Neural progenitor cell (in vitro differentiated cells): ENCODE measurements around the gene C6orf89. TPM values are rescaled to one million over a fixed set of nuclear protein-coding genes. Genes with fewer than 3 reads are reported as not detected.

ENCODE experiments used
- DNase-seq: peaks from one replicate; pipeline ENCODE4 v3.0.0-alpha.2; 2016; ENCODE audit warnings: low spot score
- H2AFZ ChIP-seq: fragments of 200-600 bp; sonication (generic); replicated peaks from 2 replicates; pipeline ENCODE4 v1.6.1; 2016; ENCODE audit warnings: antibody characterized with exemption
- H3F3A ChIP-seq: fragments of 200-600 bp; sonication (generic); 2 replicates; pipeline ENCODE4 v1.6.1; 2016; ENCODE audit warnings: antibody characterized with exemption, low read depth
- H3K27ac ChIP-seq: fragments of 200-600 bp; sonication (generic); 2 replicates; pipeline ENCODE4 v1.5.1; 2016; ENCODE audit warnings: mild to moderate bottlenecking
- H3K27me3 ChIP-seq: fragments of 200-600 bp; sonication (generic); 2 replicates; pipeline ENCODE4 v1.6.1; 2016; ENCODE audit warnings: mild to moderate bottlenecking, moderate library complexity
- H3K36me3 ChIP-seq: fragments of 200-600 bp; sonication (generic); 2 replicates; pipeline ENCODE4 v1.5.1; 2016
- H3K4me1 ChIP-seq: fragments of 200-600 bp; sonication (generic); 2 replicates; pipeline ENCODE4 v1.6.1; 2016; ENCODE audit warnings: mixed run types
- H3K4me2 ChIP-seq: fragments of 200-600 bp; sonication (generic); 2 replicates; pipeline ENCODE4 v1.6.1; 2016
- H3K4me3 ChIP-seq: fragments of 200-600 bp; sonication (generic); 2 replicates; pipeline ENCODE4 v1.5.1; 2016
- H3K79me2 ChIP-seq: fragments of 200-600 bp; sonication (generic); 2 replicates; pipeline ENCODE4 v1.6.1; 2016; ENCODE audit warnings: low read depth
- H3K9ac ChIP-seq: fragments of 200-600 bp; sonication (generic); 2 replicates; pipeline ENCODE4 v1.6.1; 2016
- H3K9me3 ChIP-seq: fragments of 200-600 bp; sonication (generic); 2 replicates; pipeline ENCODE4 v1.5.1; 2016; ENCODE audit warnings: low read depth
- H4K20me1 ChIP-seq: fragments of 200-600 bp; sonication (generic); 2 replicates; pipeline ENCODE4 v1.6.1; 2016; ENCODE audit warnings: low read depth
- H3K27ac Mint-ChIP-seq: 3 replicates; pipeline ENCODE4 v1.8.0; 2021; ENCODE audit warnings: mixed read lengths
- H3K27me3 Mint-ChIP-seq: 2 replicates; pipeline ENCODE4 v1.8.0; 2022; ENCODE audit warnings: low read depth, mild to moderate bottlenecking, inconsistent platforms, moderate library complexity, mixed read lengths; ENCODE audit not compliant: insufficient read depth
- H3K36me3 Mint-ChIP-seq: 3 replicates; pipeline ENCODE4 v1.8.0; 2021; ENCODE audit warnings: mixed read lengths
- H3K4me1 Mint-ChIP-seq: 3 replicates; pipeline ENCODE4 v1.8.0; 2021; ENCODE audit warnings: mixed read lengths
- H3K4me3 Mint-ChIP-seq: 3 replicates; pipeline ENCODE4 v1.8.0; 2021; ENCODE audit warnings: mild to moderate bottlenecking, moderate library complexity, mixed read lengths
- H3K9me3 Mint-ChIP-seq: 3 replicates; pipeline ENCODE4 v1.8.0; 2020; ENCODE audit warnings: mixed read lengths
- CTCF ChIP-seq: fragments of 200-600 bp; sonication (generic); IDR thresholded peaks from 2 replicates; pipeline ENCODE4 v1.5.1; 2017; ENCODE audit warnings: antibody characterized with exemption, mild to moderate bottlenecking
- EZH2 ChIP-seq: fragments of 200-600 bp; sonication (generic); IDR thresholded peaks from 2 replicates; pipeline ENCODE4 v1.6.1; 2017; ENCODE audit warnings: antibody characterized with exemption, mild to moderate bottlenecking, moderate library complexity
- EZH2phosphoT487 ChIP-seq: fragments of 200-600 bp; sonication (generic); IDR thresholded peaks from 2 replicates; pipeline ENCODE4 v1.6.1; 2017; ENCODE audit warnings: antibody characterized with exemption
- total RNA-seq: library from RNA; depleted of rRNA; stranded (reverse); fragments of >200 nt; gene quantifications from 2 replicates; pipeline ENCODE4 v1.2.3, GENCODE V29; 2015; ENCODE audit warnings: low replicate concordance

Gene C6orf89
- total RNA-seq, 1 donor from 2014 or later, result 21.2 TPM

GRCh38 chr6:36904851-36905393 is 19.2 kb downstream of the C6orf89 start:
- H3K36me3 Mint-ChIP-seq, result peaks cover 3% of the 10 kb centered on the region
- no peak overlapping the region for H3K4me2 ChIP-seq

GRCh38 chr6:36906539-36907325 is 21.0 kb downstream of the C6orf89 start:
- Histone ChIP-seq H3K9me3 (no peaks in the 10 kb centered on the region), H3K36me3 (no peaks in the 10 kb centered on the region), H3K9ac (no peak overlapping the region), H3K27me3 (no peaks in the 10 kb centered on the region), H3K79me2 (no peaks in the 10 kb centered on the region), H3K4me1 (peaks cover 14% of the 10 kb centered on the region), H3K4me2 (no peak overlapping the region), H3F3A (no peaks in the 10 kb centered on the region), H2AFZ (no peak overlapping the region), H3K27ac (no peak overlapping the region), H4K20me1 (no peaks in the 10 kb centered on the region), H3K4me3 (no peak overlapping the region)
- peak; percentile 18 for DNase-seq
- no peaks in the 10 kb centered on the region for H3K9me3 Mint-ChIP-seq
- H3K4me1 Mint-ChIP-seq, result peaks cover 7% of the 10 kb centered on the region
- no peak overlapping the region for H3K4me3 Mint-ChIP-seq
- no peak overlapping the region for H3K27ac Mint-ChIP-seq
- peaks cover 3% of the 10 kb centered on the region for H3K36me3 Mint-ChIP-seq
- H3K27me3 Mint-ChIP-seq, result peaks cover 2% of the 10 kb centered on the region
- TF ChIP-seq CTCF (no peak), EZH2 (no peak), EZH2phosphoT487 (no peak)

More at GRCh38 chr6:36904851-36905393, 19.2 kb downstream of the C6orf89 start:
- H3K36me3 ChIP-seq, result no peaks in the 10 kb centered on the region
- no peaks in the 10 kb centered on the region for H3K79me2 ChIP-seq
- no peaks in the 10 kb centered on the region for H3K9me3 Mint-ChIP-seq
- no peak overlapping the region for H3K27ac ChIP-seq
- H3K9me3 ChIP-seq, result no peaks in the 10 kb centered on the region
- H3K4me3 ChIP-seq, result no peak overlapping the region
- no peaks in the 10 kb centered on the region for H4K20me1 ChIP-seq
- no peak for DNase-seq
- H3K27me3 ChIP-seq, result no peaks in the 10 kb centered on the region
- no peak overlapping the region for H2AFZ ChIP-seq
- H3K27me3 Mint-ChIP-seq, result peaks cover 2% of the 10 kb centered on the region
- H3K9ac ChIP-seq, result no peak overlapping the region
- no peaks in the 10 kb centered on the region for H3F3A ChIP-seq
- H3K27ac Mint-ChIP-seq, result no peak overlapping the region
- peaks cover 14% of the 10 kb centered on the region for H3K4me1 ChIP-seq
- H3K4me3 Mint-ChIP-seq, result no peak overlapping the region
- peaks cover 7% of the 10 kb centered on the region for H3K4me1 Mint-ChIP-seq
- no peak for TF ChIP-seq EZH2
- no peak for TF ChIP-seq CTCF
- TF ChIP-seq EZH2phosphoT487, result no peak

- Histone ChIP-seq H3K4me2 (peak overlapping the region; percentile 11), H3K9ac (no peak overlapping the region), H2AFZ (no peak overlapping the region), H3K4me1 (peaks cover 14% of the 10 kb centered on the region), H3K4me3 (no peak overlapping the region), H3K36me3 (no peaks in the 10 kb centered on the region), H4K20me1 (no peaks in the 10 kb centered on the region), H3F3A (no peaks in the 10 kb centered on the region), H3K27ac (no peak overlapping the region), H3K9me3 (no peaks in the 10 kb centered on the region), H3K79me2 (no peaks in the 10 kb centered on the region), H3K27me3 (no peaks in the 10 kb centered on the region)
- TF ChIP-seq EZH2, result no peak
- no peak for TF ChIP-seq EZH2phosphoT487
- no peak for TF ChIP-seq CTCF
- Mint-ChIP-seq H3K4me1 (peaks cover 7% of the 10 kb centered on the region), H3K36me3 (peaks cover 3% of the 10 kb centered on the region), H3K9me3 (no peaks in the 10 kb centered on the region), H3K27ac (peak overlapping the region; percentile 55), H3K4me3 (no peak overlapping the region), H3K27me3 (peaks cover 2% of the 10 kb centered on the region)
- peak; percentile 16 for DNase-seq
Measured at GRCh38 chr6:36907781-36908180, 22.0 kb downstream of the C6orf89 start.
